ENCODE results near the gene PCDH7.

The PCDH7 gene

GRCh38 chr4:30763321-30763727 is 43.2 kb downstream of the PCDH7 start:
- TF ChIP-seq CTCF (IDR thresholded peaks at IDR 0.05; ENCODE audit: extremely low read depth, insufficient read depth, missing control alignments) = no peak
- no peak for DNase-seq (ENCODE audit: low spot score)
- in situ Hi-C loops (cut with MboI; ENCODE audit: low pct_unique_long_range_greater_than_20kb, low sequenced_read_pairs, unreplicated experiment) = no loop called here

GRCh38 chr4:30765022-30765421 is 44.9 kb downstream of the PCDH7 start:
- TF ChIP-seq CTCF (IDR thresholded peaks at IDR 0.05; ENCODE audit: extremely low read depth, insufficient read depth, missing control alignments) = no peak
- in situ Hi-C loops (cut with MboI; ENCODE audit: low pct_unique_long_range_greater_than_20kb, low sequenced_read_pairs, unreplicated experiment) = no loop called here
- DNase-seq (ENCODE audit: low spot score) = no peak

GRCh38 chr4:30767147-30767845 is 47.1 kb downstream of the PCDH7 start:
- no peak for TF ChIP-seq CTCF (IDR thresholded peaks at IDR 0.05; ENCODE audit: extremely low read depth, insufficient read depth, missing control alignments)
- in situ Hi-C loops (cut with MboI; ENCODE audit: low pct_unique_long_range_greater_than_20kb, low sequenced_read_pairs, unreplicated experiment) = no loop called here
- no peak for DNase-seq (ENCODE audit: low spot score)

- TF ChIP-seq CTCF (IDR thresholded peaks at IDR 0.05; ENCODE audit: extremely low read depth, insufficient read depth, missing control alignments) = no peak
- in situ Hi-C loops (cut with MboI; ENCODE audit: low pct_unique_long_range_greater_than_20kb, low sequenced_read_pairs, unreplicated experiment) = no loop called here
- no peak for DNase-seq (ENCODE audit: low spot score)
Observed at GRCh38 chr4:30768277-30768676, 48.1 kb downstream of the PCDH7 start.

- in situ Hi-C loops (cut with MboI; ENCODE audit: low pct_unique_long_range_greater_than_20kb, low sequenced_read_pairs, unreplicated experiment) = no loop called here
- DNase-seq (ENCODE audit: low spot score) = no peak
- TF ChIP-seq CTCF (IDR thresholded peaks at IDR 0.05; ENCODE audit: extremely low read depth, insufficient read depth, missing control alignments) = no peak
Observed at GRCh38 chr4:30769093-30769492, 48.9 kb downstream of the PCDH7 start.

GRCh38 chr4:30770049-30770549 is 49.9 kb downstream of the PCDH7 start:
- DNase-seq (ENCODE audit: low spot score) = no peak
- in situ Hi-C loops (cut with MboI; ENCODE audit: low pct_unique_long_range_greater_than_20kb, low sequenced_read_pairs, unreplicated experiment) = no loop called here
- TF ChIP-seq CTCF (IDR thresholded peaks at IDR 0.05; ENCODE audit: extremely low read depth, insufficient read depth, missing control alignments) = no peak

All from GM13977 (cell line).